ENCODE results near the gene NUDT7. TPM values are rescaled to one million over a fixed set of nuclear protein-coding genes. Genes with fewer than 3 reads are reported as not detected.

NUDT7 gene
- total RNA-seq, 1 donor from 2014 or later = 1.4 TPM

DNA sequence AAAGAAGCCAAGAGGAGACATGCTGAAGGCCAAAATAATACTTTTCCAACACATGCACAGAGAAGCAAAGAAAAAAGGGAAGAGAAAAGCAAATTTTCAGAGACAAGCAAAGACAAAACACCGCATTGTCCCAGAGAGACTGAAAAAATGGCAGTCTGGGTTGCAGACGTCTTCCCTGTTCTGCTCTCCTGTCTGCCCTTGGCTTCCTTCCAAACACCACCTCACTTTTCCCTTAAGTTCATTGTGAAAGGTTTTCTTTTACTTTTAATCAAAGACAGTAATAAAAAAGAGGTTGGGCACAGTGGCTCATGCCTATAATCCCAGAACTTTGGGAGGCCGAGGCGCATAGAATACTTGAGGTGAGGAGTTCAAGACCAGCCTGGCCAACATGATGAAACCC lies 44.9 kb downstream of the NUDT7 start:
- no peak for DNase-seq (ENCODE audit: extremely low spot score, unreplicated experiment)
- Mint-ChIP-seq H3K27ac (ENCODE audit: unreplicated experiment) (no peak overlapping the region), H3K4me1 (ENCODE audit: unreplicated experiment) (no peaks in the 10 kb centered on the region), H3K4me3 (ENCODE audit: unreplicated experiment) (no peak overlapping the region), H3K27me3 (ENCODE audit: unreplicated experiment) (no peaks in the 10 kb centered on the region), H3K9me3 (ENCODE audit: unreplicated experiment) (peaks cover 6% of the 10 kb centered on the region), H3K36me3 (ENCODE audit: unreplicated experiment) (no peaks in the 10 kb centered on the region)
- TF ChIP-seq, protein P1, sequence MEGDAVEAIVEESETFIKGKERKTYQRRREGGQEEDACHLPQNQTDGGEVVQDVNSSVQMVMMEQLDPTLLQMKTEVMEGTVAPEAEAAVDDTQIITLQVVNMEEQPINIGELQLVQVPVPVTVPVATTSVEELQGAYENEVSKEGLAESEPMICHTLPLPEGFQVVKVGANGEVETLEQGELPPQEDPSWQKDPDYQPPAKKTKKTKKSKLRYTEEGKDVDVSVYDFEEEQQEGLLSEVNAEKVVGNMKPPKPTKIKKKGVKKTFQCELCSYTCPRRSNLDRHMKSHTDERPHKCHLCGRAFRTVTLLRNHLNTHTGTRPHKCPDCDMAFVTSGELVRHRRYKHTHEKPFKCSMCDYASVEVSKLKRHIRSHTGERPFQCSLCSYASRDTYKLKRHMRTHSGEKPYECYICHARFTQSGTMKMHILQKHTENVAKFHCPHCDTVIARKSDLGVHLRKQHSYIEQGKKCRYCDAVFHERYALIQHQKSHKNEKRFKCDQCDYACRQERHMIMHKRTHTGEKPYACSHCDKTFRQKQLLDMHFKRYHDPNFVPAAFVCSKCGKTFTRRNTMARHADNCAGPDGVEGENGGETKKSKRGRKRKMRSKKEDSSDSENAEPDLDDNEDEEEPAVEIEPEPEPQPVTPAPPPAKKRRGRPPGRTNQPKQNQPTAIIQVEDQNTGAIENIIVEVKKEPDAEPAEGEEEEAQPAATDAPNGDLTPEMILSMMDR (IDR thresholded peaks at IDR 0.05) = no peak

DNA sequence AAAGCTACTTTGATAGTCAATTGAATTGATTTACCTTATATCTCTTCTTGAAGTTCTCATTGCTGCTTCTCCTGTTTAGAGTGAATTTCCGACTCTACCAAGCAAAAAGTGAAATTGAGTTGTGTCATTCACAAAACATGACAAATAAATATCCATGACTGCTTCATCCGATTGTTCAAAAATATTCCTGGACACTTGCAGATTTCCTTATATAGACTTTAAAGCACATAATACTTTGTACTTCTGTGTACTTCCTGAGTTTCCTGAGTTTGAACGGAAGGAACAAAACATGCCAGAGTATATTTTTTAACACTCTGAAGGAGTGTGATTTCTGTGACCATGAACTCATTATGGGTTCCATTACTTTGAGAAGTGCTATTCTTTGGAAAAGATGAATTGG lies 45.5 kb downstream of the NUDT7 start:
- DNase-seq (ENCODE audit: extremely low spot score, unreplicated experiment) = no peak
- Mint-ChIP-seq H3K4me1 (ENCODE audit: unreplicated experiment) (no peaks in the 10 kb centered on the region), H3K27me3 (ENCODE audit: unreplicated experiment) (no peaks in the 10 kb centered on the region), H3K36me3 (ENCODE audit: unreplicated experiment) (no peaks in the 10 kb centered on the region), H3K9me3 (ENCODE audit: unreplicated experiment) (peaks cover 6% of the 10 kb centered on the region), H3K27ac (ENCODE audit: unreplicated experiment) (no peak overlapping the region), H3K4me3 (ENCODE audit: unreplicated experiment) (no peak overlapping the region)
- TF ChIP-seq, protein P1 (IDR thresholded peaks at IDR 0.05) = no peak

DNA sequence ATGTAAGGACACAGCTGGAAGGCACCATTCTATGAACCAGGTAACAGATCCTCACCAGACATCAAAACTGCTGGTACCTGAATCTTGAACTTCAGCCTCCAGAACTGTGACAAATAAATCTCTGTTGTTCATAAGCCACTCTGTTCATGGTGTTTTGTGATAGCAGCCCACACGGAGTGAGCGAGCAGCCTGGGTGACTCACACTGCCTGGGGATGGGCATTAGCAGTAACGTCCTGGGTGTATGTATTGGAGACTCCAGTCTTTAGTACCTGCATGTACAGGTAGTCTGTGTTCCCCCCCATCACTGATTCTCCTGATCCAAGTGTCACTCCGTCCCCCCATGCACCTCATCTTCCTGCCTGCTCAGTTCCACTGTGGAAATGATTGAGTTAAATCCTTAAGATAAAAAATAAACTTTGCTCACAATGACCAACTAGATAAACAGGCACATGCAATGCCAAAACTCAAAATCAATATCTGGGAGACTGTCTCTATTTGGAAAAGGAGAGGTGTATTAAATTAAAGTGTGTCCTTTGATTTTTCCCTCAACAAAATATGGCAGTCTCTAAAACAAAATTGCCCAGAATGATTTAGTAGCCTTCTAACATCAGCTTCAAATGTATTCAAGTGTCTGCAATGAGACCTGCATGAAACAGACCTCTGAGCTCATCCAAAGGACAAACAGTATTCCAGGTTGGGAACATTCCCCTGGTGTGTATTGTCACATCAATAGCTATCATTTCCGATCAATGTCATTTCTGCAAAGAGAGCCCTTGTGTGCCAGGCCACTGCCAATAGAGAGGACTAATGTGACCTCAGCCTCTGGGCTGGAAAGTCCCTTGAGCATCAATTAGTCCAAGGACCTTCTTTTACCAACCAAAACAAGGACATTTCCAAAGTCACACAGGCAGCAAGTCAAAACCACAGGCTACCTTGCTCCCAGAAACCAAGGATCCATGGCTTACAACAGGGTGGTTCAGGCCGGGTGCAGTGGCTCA lies 53.9 kb downstream of the NUDT7 start:
- Mint-ChIP-seq H3K27me3 (ENCODE audit: unreplicated experiment) (no peaks in the 10 kb centered on the region), H3K4me3 (ENCODE audit: unreplicated experiment) (no peak overlapping the region), H3K36me3 (ENCODE audit: unreplicated experiment) (no peaks in the 10 kb centered on the region), H3K27ac (ENCODE audit: unreplicated experiment) (no peak overlapping the region), H3K4me1 (ENCODE audit: unreplicated experiment) (no peaks in the 10 kb centered on the region), H3K9me3 (ENCODE audit: unreplicated experiment) (no peaks in the 10 kb centered on the region)
- TF ChIP-seq, protein P1 (IDR thresholded peaks at IDR 0.05) = no peak
- DNase-seq (ENCODE audit: extremely low spot score, unreplicated experiment) = no peak

DNA sequence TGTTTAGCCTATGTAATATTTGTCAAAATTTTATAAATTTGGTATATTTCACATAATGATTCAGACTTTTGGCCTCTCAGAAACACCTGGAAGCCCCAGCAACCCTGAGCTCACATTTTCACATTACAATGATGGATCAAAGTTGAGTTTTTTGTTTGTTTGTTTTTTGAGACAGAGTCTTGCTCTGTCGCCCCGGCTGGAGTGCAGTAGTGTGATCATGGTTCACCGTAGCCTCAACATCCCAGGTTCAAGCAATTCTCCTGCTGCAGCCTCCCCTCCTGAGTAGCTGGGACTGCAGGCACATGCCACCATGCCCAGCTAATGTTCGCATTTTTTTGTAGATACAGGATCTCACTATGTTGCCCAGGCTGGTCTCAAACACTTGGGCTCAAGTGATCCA lies 55.4 kb downstream of the NUDT7 start:
- TF ChIP-seq, protein P1 (IDR thresholded peaks at IDR 0.05) = no peak
- no peaks in the 10 kb centered on the region for H3K27me3 Mint-ChIP-seq (ENCODE audit: unreplicated experiment)
- H3K36me3 Mint-ChIP-seq (ENCODE audit: unreplicated experiment) = no peaks in the 10 kb centered on the region
- no peak for DNase-seq (ENCODE audit: extremely low spot score, unreplicated experiment)
- H3K4me1 Mint-ChIP-seq (ENCODE audit: unreplicated experiment) = no peaks in the 10 kb centered on the region
- no peaks in the 10 kb centered on the region for H3K9me3 Mint-ChIP-seq (ENCODE audit: unreplicated experiment)
- no peak overlapping the region for H3K27ac Mint-ChIP-seq (ENCODE audit: unreplicated experiment)
- no peak overlapping the region for H3K4me3 Mint-ChIP-seq (ENCODE audit: unreplicated experiment)

DNA sequence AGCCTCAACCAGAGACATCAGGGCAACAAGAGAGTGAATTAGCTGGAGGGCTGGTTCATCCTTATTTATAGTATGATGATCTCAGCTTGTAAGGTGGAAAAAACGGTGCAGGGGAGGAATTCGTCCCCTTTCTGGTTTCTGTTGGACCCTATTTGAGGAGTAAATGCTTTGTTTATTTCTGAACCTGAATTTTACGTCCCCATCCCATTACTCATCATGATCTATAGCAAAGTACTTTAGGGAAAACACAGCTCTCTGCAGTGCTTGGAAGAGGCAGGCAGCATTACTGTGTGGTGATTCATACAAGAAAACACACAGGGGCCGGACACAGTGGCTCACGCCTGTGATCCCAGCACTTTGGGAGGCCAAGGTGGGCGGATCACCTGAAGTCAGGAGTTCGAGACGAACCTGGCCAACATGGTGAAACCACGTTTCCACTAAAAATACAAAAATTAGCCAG lies 58.1 kb downstream of the NUDT7 start:
- Mint-ChIP-seq H3K27ac (ENCODE audit: unreplicated experiment) (no peak overlapping the region), H3K27me3 (ENCODE audit: unreplicated experiment) (no peaks in the 10 kb centered on the region), H3K4me3 (ENCODE audit: unreplicated experiment) (no peak overlapping the region), H3K9me3 (ENCODE audit: unreplicated experiment) (no peaks in the 10 kb centered on the region), H3K36me3 (ENCODE audit: unreplicated experiment) (no peaks in the 10 kb centered on the region), H3K4me1 (ENCODE audit: unreplicated experiment) (no peaks in the 10 kb centered on the region)
- TF ChIP-seq, protein P1 (IDR thresholded peaks at IDR 0.05) = no peak
- no peak for DNase-seq (ENCODE audit: extremely low spot score, unreplicated experiment)

Measured in osteocyte (in vitro differentiated cells).